ENCODE measurements around the gene ZNF487. TPM values are rescaled to one million over a fixed set of nuclear protein-coding genes. Genes with fewer than 3 reads are reported as not detected.

The ZNF487 gene
- total and polyA plus RNA-seq, 10 of the 15 experiments (the other 5 are each of a cell fraction or from before 2014, with no cell fraction given): 0.74 to 2.1 (median 1.1) TPM

DNA sequence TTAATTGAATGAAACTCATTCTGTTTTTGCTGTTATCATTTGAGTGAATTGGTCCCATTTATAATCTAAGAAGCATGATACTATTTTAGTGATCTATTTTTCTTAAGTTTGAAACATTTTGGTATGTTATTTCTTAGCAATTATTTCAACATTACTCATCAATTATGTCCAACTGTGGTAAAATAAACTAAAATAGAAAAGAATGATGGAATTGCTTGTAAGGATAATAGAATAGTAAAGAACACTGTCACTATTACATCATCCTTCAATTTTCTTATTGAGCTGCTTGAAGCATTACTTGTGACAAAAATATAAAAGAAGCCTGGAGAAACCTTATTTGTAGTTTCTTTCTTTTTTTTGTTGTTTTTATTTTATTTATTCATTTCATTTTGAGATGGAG, 42.4 kb downstream of the ZNF487 start:
- POLR2A ChIA-PET: no interaction called here
- no peak for ATAC-seq

DNA sequence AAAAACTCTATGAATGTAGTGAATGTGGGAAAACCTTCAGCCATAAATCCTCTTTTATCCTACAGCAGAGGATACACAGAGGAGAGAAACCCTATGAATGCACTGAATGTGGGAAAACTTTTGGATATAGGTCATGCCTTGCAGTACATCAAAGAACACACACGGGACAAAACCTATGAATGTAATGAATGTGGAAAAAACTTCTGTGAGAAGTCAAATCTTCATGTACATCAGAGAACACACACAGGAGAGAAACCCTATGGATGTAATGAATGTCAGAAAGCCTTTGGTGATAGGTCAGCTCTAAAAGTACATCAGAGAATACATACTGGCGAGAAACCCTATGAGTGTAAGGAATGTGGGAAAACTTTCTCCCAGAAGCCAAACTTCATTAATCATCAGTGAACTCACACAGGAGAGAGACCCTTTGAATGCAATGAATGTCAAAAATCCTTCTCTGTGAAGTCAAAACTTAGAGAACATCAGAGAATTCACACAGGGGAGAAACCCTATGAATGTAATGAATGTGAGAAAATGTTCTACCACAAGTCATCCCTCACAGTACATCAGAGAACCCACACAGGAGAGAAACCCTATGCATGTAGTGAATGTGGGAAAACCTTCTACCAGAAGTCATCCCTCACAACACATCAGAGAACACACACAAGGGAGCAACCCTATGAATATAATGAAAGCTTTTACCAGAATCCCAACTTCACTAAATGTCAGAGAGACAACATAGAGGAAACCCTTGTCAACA, 45.6 kb downstream of the ZNF487 start:
- ATAC-seq (no peak), FAIRE-seq (no peak), DNase-seq (ENCODE audit: low read depth, low spot score) (no peak)
- Histone ChIP-seq H2AFZ (ENCODE audit: control insufficient read depth, low read depth, low read length) (no peak overlapping the region), H3K4me1 (ENCODE audit: control insufficient read depth, insufficient read depth, low read length) (no peaks in the 10 kb centered on the region), H3K27me3 (replicated peaks in 1 of 2; ENCODE audit: control insufficient read depth in 2 of 2, insufficient read depth in 2 of 2, low read length in 1 of 2) (no peaks in the 10 kb centered on the region), H3K9ac (ENCODE audit: control insufficient read depth, insufficient read depth, low read length) (no peak overlapping the region), H3K79me2 (ENCODE audit: control insufficient read depth, insufficient read depth, low read length) (no peaks in the 10 kb centered on the region), H3K4me2 (ENCODE audit: control insufficient read depth, insufficient read depth) (no peak overlapping the region), H3K4me3 (no peak overlapping the region), H3K9me3 (replicated peaks; ENCODE audit: control insufficient read depth, insufficient read depth, low read length) (no peaks in the 10 kb centered on the region; the same call in 1 of the 3 replicates), H3K27ac (ENCODE audit: control insufficient read depth, insufficient read depth) (no peak overlapping the region), H3K36me3 (ENCODE audit: control insufficient read depth in 2 of 2, insufficient read depth in 2 of 2, low read length in 1 of 2) (no peaks in the 10 kb centered on the region), H4K20me1 (ENCODE audit: control insufficient read depth, insufficient read depth) (no peaks in the 10 kb centered on the region)
- RAD21 ChIA-PET (ENCODE audit: unreplicated experiment): no interaction called here
- WGBS (ENCODE audit: insufficient coverage, insufficient replicate concordance, low lambda C conversion rate, missing lambda C conversion rate): 48% methylated on average over 2 of the region's 2 CpGs
- BruUV-seq (replicated peaks): no TSS peak
- POLR2A ChIA-PET: no interaction called here
- in situ Hi-C loops (cut with MboI): loop anchor here (25.0 kb wide), 1 partner anchor 380 kb away; no protein-coding TSS in a partner anchor
- CTCF ChIA-PET: no interaction called here
- intact Hi-C loops (cut with micrococcal nuclease; ENCODE audit: unreplicated experiment): no loop called here
- SMC1A ChIA-PET (ENCODE audit: uncharacterized antibody, unreplicated experiment): no interaction called here
- TF ChIP-seq WRNIP1 (IDR thresholded peaks at IDR 0.05; ENCODE audit: borderline replicate concordance, low read depth, low read length) (no peak), EZH2 (IDR thresholded peaks at IDR 0.05; ENCODE audit: borderline replicate concordance, control insufficient read depth, low read depth, low read length) (no peak), IKZF2 (IDR thresholded peaks at IDR 0.05) (no peak), IKZF1 (conservative IDR thresholded peaks at IDR 0.05) (no peak), SUZ12 (IDR thresholded peaks at IDR 0.05; ENCODE audit: unreplicated experiment) (no peak), RCOR1 (conservative IDR thresholded peaks at IDR 0.05; ENCODE audit: low read depth, low read length) (no peak), HDGF (IDR thresholded peaks at IDR 0.05) (no peak), ZNF217 (IDR thresholded peaks at IDR 0.05) (no peak), BMI1 (IDR thresholded peaks at IDR 0.05; ENCODE audit: borderline replicate concordance) (no peak), SREBF1 (IDR thresholded peaks at IDR 0.05; ENCODE audit: low read length) (no peak), MYB (IDR thresholded peaks at IDR 0.05; ENCODE audit: borderline replicate concordance, low read depth, low read length) (no peak), TCF7 (IDR thresholded peaks at IDR 0.05; ENCODE audit: borderline replicate concordance) (no peak), BCL11A (IDR thresholded peaks at IDR 0.05; ENCODE audit: low read depth, low read length) (no peak), JUND (IDR thresholded peaks at IDR 0.05; ENCODE audit: low read depth, low read length) (no peak), CEBPB (IDR thresholded peaks at IDR 0.05; ENCODE audit: borderline replicate concordance in 1 of 2, low read depth in 2 of 2, low read length in 2 of 2) (no peak)
- TF ChIP-seq, protein P1, sequence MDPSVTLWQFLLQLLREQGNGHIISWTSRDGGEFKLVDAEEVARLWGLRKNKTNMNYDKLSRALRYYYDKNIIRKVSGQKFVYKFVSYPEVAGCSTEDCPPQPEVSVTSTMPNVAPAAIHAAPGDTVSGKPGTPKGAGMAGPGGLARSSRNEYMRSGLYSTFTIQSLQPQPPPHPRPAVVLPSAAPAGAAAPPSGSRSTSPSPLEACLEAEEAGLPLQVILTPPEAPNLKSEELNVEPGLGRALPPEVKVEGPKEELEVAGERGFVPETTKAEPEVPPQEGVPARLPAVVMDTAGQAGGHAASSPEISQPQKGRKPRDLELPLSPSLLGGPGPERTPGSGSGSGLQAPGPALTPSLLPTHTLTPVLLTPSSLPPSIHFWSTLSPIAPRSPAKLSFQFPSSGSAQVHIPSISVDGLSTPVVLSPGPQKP (IDR thresholded peaks at IDR 0.05; ENCODE audit: low read depth, low read length): no peak

More for the DNA sequence above, 42.4 kb downstream of the ZNF487 start:
- ChIA-PET CTCF (interaction anchor here (1.2 kb wide), 1 partner anchor 12 kb away, joined by 3 read pairs; no protein-coding TSS in a partner anchor), RAD21 (ENCODE audit: unreplicated experiment) (no interaction called here), SMC1A (ENCODE audit: uncharacterized antibody, unreplicated experiment) (no interaction called here)
- TF ChIP-seq BCL11A (IDR thresholded peaks at IDR 0.05; ENCODE audit: low read depth, low read length): no peak
- in situ Hi-C loops (cut with MboI): loop anchor here (25.0 kb wide), 1 partner anchor 383 kb away; no protein-coding TSS in a partner anchor
- FAIRE-seq (no peak), DNase-seq (ENCODE audit: low read depth, low spot score) (no peak)
- H3K27me3 ChIP-seq (replicated peaks in 1 of 2; ENCODE audit: control insufficient read depth in 2 of 2, insufficient read depth in 2 of 2, low read length in 1 of 2): no peaks in the 10 kb centered on the region
- H3K4me1 ChIP-seq (ENCODE audit: control insufficient read depth, insufficient read depth, low read length): no peaks in the 10 kb centered on the region
- H3K36me3 ChIP-seq (ENCODE audit: control insufficient read depth in 2 of 2, insufficient read depth in 2 of 2, low read length in 1 of 2): no peaks in the 10 kb centered on the region
- no peak overlapping the region for H3K27ac ChIP-seq (ENCODE audit: control insufficient read depth, insufficient read depth)
- no peak overlapping the region for H3K4me2 ChIP-seq (ENCODE audit: control insufficient read depth, insufficient read depth)
- BruUV-seq (replicated peaks): no TSS peak
- no peaks in the 10 kb centered on the region for H3K79me2 ChIP-seq (ENCODE audit: control insufficient read depth, insufficient read depth, low read length)
- intact Hi-C loops (cut with micrococcal nuclease; ENCODE audit: unreplicated experiment): no loop called here
- no peak overlapping the region for H3K9ac ChIP-seq (ENCODE audit: control insufficient read depth, insufficient read depth, low read length)
- H3K4me3 ChIP-seq: no peak overlapping the region
- no peaks in the 10 kb centered on the region; the same call in 1 of the 3 replicates for H3K9me3 ChIP-seq (replicated peaks; ENCODE audit: control insufficient read depth, insufficient read depth, low read length)
- no peaks in the 10 kb centered on the region for H4K20me1 ChIP-seq (ENCODE audit: control insufficient read depth, insufficient read depth)
- H2AFZ ChIP-seq (ENCODE audit: control insufficient read depth, low read depth, low read length): no peak overlapping the region

All from GM12878 (cell line).